Measurements from ENCODE around the gene TGFB2.
A peak's percentile ranks its signal among the peaks of the same experiment; 100 is the strongest.

Gene TGFB2

GRCh38 chr1:218362418-218363076, 17.4 kb downstream of the TGFB2 start:
- DNase-seq (ENCODE audit: low read depth): no peak

GRCh38 chr1:218363141-218363540, 18.0 kb downstream of the TGFB2 start:
- no peak for DNase-seq (ENCODE audit: low read depth)

GRCh38 chr1:218364028-218364710, 19.0 kb downstream of the TGFB2 start:
- no peak for DNase-seq (ENCODE audit: low read depth)

GRCh38 chr1:218365226-218365999, 20.3 kb downstream of the TGFB2 start:
- no peak for DNase-seq (ENCODE audit: low read depth)

- no peak for DNase-seq (ENCODE audit: low read depth)
These were observed 21.4 kb downstream of the TGFB2 start for GRCh38 chr1:218366322-218367052.

GRCh38 chr1:218367118-218367517, 22.0 kb downstream of the TGFB2 start:
- no peak for DNase-seq (ENCODE audit: low read depth)

GRCh38 chr1:218368686-218369085, 23.6 kb downstream of the TGFB2 start:
- no peak for DNase-seq (ENCODE audit: low read depth)

GRCh38 chr1:218369688-218370511, 24.8 kb downstream of the TGFB2 start:
- DNase-seq (ENCODE audit: low read depth): no peak

GRCh38 chr1:218371927-218372672, 27.0 kb downstream of the TGFB2 start:
- no peak for DNase-seq (ENCODE audit: low read depth)

GRCh38 chr1:218374401-218375353, 29.5 kb downstream of the TGFB2 start:
- no peak for DNase-seq (ENCODE audit: low read depth)

- DNase-seq (ENCODE audit: low read depth): no peak
These were observed 31.6 kb downstream of the TGFB2 start for GRCh38 chr1:218376722-218377121.

- peak; percentile 7 for DNase-seq (ENCODE audit: low read depth)
These were observed 32.1 kb downstream of the TGFB2 start for GRCh38 chr1:218377143-218377660.

GRCh38 chr1:218380125-218380977, 35.2 kb downstream of the TGFB2 start:
- no peak for DNase-seq (ENCODE audit: low read depth)

GRCh38 chr1:218382261-218382660, 37.1 kb downstream of the TGFB2 start:
- no peak for DNase-seq (ENCODE audit: low read depth)

- no peak for DNase-seq (ENCODE audit: low read depth)
These were observed 37.9 kb downstream of the TGFB2 start for GRCh38 chr1:218383051-218383450.

GRCh38 chr1:218383681-218384080, 38.5 kb downstream of the TGFB2 start:
- no peak for DNase-seq (ENCODE audit: low read depth)

GRCh38 chr1:218384581-218384993, 39.5 kb downstream of the TGFB2 start:
- DNase-seq (ENCODE audit: low read depth): no peak

- no peak for DNase-seq (ENCODE audit: low read depth)
These were observed 43.5 kb downstream of the TGFB2 start for GRCh38 chr1:218388591-218388990.
